Mesothelial cell of epicardium (in vitro differentiated cells): ENCODE measurements around the gene DMRT1. TPM values are rescaled to one million over a fixed set of nuclear protein-coding genes. Genes with fewer than 3 reads are reported as not detected.

ENCODE experiments used
- DNase-seq, 2 experiments: peaks; one replicate each; pipeline ENCODE4 v3.0.0; 2021; ENCODE audit warnings: low spot score in 2 of 2; ENCODE audit not compliant: unreplicated experiment in 2 of 2
- H3K27ac Mint-ChIP-seq: 2 replicates; pipeline ENCODE4 v1.8.0; 2021; ENCODE audit warnings: mixed read lengths
- H3K27me3 Mint-ChIP-seq: 2 replicates; pipeline ENCODE4 v1.8.0; 2021; ENCODE audit warnings: low read depth, mixed read lengths
- H3K36me3 Mint-ChIP-seq: 2 replicates; pipeline ENCODE4 v1.8.0; 2021; ENCODE audit warnings: mixed read lengths
- H3K4me1 Mint-ChIP-seq: 2 replicates; pipeline ENCODE4 v1.8.0; 2021; ENCODE audit warnings: mixed read lengths
- H3K4me3 Mint-ChIP-seq: 2 replicates; pipeline ENCODE4 v1.8.0; 2021; ENCODE audit warnings: mild to moderate bottlenecking, moderate library complexity, mixed read lengths
- H3K9me3 Mint-ChIP-seq: 2 replicates; pipeline ENCODE4 v1.8.0; 2021; ENCODE audit warnings: mixed read lengths
- CTCF ChIP-seq: fragments of 200-600 bp; sonication (generic); IDR thresholded peaks from one replicate; pipeline ENCODE4 v1.5.0; 2021; ENCODE audit warnings: antibody characterized with exemption; ENCODE audit not compliant: unreplicated experiment
- total RNA-seq: library from RNA; stranded (reverse); gene quantifications from 3 replicates; pipeline ENCODE4 v1.2.1, GENCODE V29; 2021

Gene DMRT1
- total RNA-seq, 1 donor from 2014 or later: not detected

DNA sequence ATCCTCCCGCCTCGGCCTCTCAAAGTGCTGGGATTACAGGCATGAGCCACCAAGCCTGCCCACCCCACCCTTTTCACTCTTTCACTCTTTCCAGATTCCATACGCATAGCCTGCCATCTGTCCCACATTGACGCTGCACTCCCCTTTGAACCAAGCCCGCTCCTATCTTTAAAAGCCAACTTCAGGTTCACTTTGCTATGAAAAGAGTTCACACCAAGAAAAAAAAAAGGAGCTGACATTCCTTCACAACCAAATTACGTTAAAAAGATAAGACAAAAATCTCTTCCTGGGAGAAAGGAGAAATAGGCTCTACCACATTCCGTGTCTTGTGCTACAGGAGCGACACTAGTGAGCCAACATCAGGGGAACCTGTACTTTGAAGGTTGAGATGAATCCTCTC, 41.5 kb downstream of the DMRT1 start:
- Mint-ChIP-seq H3K27ac (no peak overlapping the region), H3K4me3 (no peak overlapping the region), H3K9me3 (peaks cover 7% of the 10 kb centered on the region), H3K27me3 (peaks cover 5% of the 10 kb centered on the region), H3K36me3 (no peaks in the 10 kb centered on the region), H3K4me1 (peaks cover 5% of the 10 kb centered on the region)
- DNase-seq: no peak
- TF ChIP-seq CTCF: no peak

- Mint-ChIP-seq H3K27me3 (peaks cover 3% of the 10 kb centered on the region), H3K4me1 (peaks cover 9% of the 10 kb centered on the region), H3K4me3 (no peak overlapping the region), H3K36me3 (no peaks in the 10 kb centered on the region), H3K27ac (no peak overlapping the region), H3K9me3 (no peaks in the 10 kb centered on the region)
- TF ChIP-seq CTCF: no peak
- DNase-seq: no peak
Measured at GRCh38 chr9:886886-887285, 45.4 kb downstream of the DMRT1 start.

- Mint-ChIP-seq H3K27me3 (peaks cover 8% of the 10 kb centered on the region), H3K4me1 (peaks cover 13% of the 10 kb centered on the region), H3K9me3 (no peaks in the 10 kb centered on the region), H3K4me3 (no peak overlapping the region), H3K27ac (no peak overlapping the region), H3K36me3 (no peaks in the 10 kb centered on the region)
- DNase-seq: no peak
- TF ChIP-seq CTCF: no peak
Measured at GRCh38 chr9:892123-892522, 50.6 kb downstream of the DMRT1 start.

- no peak for DNase-seq
- no peak overlapping the region for H3K27ac Mint-ChIP-seq
- TF ChIP-seq CTCF: no peak
- H3K4me3 Mint-ChIP-seq: no peak overlapping the region
- H3K27me3 Mint-ChIP-seq: peaks cover 11% of the 10 kb centered on the region
- H3K9me3 Mint-ChIP-seq: no peaks in the 10 kb centered on the region
- H3K36me3 Mint-ChIP-seq: no peaks in the 10 kb centered on the region
- H3K4me1 Mint-ChIP-seq: peaks cover 13% of the 10 kb centered on the region
Measured at GRCh38 chr9:893115-893514, 51.6 kb downstream of the DMRT1 start.

DNA sequence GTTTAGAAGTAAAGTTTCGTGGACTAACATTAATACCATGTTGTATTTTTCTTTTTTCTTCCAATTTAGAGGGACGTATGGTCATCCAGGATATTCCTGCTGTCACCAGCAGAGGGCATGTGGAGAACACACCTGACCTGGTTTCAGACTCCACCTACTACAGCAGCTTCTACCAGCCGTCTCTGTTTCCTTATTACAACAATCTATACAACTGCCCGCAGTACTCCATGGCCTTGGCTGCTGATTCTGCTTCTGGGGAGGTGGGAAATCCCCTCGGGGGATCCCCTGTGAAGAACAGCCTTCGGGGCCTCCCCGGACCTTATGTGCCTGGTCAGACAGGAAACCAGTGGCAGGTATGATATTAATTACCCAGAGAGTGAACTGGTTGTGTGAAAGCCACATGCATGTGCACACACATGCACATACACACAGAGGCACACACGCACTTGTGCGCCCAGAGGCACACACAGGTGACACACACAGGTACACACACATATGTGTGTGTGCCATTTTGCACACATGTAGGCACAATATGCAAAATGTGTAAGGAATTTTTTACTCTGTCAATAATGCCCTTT, 52.4 kb downstream of the DMRT1 start:
- Mint-ChIP-seq H3K27me3 (peaks cover 17% of the 10 kb centered on the region), H3K36me3 (no peaks in the 10 kb centered on the region), H3K27ac (no peak overlapping the region), H3K4me3 (peak overlapping the region; percentile 33), H3K9me3 (no peaks in the 10 kb centered on the region), H3K4me1 (peaks cover 18% of the 10 kb centered on the region)
- peak; percentile 93 for TF ChIP-seq CTCF
- DNase-seq: peak; percentile 32 to 62
